Measurements from ENCODE around the gene PPP1R16B.
A peak's percentile ranks its signal among the peaks of the same experiment; 100 is the strongest.

Gene PPP1R16B

DNA sequence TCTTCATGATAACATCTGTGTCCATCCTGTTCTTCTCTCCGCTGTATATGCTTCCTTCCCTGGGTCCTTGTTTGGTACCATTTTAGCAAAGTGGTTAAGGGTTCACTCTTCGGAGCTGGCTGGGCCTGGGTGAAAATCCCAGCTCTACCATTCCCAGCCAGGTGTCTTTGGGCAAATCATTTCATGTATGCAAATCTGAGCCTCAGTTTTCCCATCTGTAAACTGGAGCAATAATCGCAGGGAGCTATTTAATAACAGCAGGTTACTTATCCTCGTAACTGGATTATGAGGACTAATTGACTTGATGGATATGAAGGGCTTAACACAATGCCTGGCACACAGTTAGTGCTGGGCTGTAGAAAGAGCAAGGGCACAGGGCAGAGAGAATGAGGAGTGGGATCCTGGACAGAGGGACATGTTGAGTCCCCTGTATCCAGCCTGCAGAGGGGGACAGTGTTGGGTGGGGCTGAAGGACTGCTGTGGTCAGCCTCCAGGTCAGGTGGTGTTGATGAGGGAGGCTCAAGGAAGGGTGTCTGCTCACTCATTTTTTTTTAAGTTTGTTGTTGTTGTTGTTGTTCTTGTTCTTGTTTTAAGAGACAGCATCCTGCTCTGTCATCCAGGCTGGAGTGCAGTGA lies 76.4 kb downstream of the PPP1R16B start:
- H3K4me3 ChIP-seq (ENCODE audit: low read depth, low read length) = no peak overlapping the region
- no peak for DNase-seq (ENCODE audit: low read depth)
- TF ChIP-seq CTCF (conservative IDR thresholded peaks at IDR 0.05; ENCODE audit: low read depth, low read length) = no peak

GRCh38 chr20:38882600-38882999 lies 77.1 kb downstream of the PPP1R16B start:
- no peak overlapping the region for H3K4me3 ChIP-seq (ENCODE audit: low read depth, low read length)
- TF ChIP-seq CTCF (conservative IDR thresholded peaks at IDR 0.05; ENCODE audit: low read depth, low read length) = no peak
- no peak for DNase-seq (ENCODE audit: low read depth)

DNA sequence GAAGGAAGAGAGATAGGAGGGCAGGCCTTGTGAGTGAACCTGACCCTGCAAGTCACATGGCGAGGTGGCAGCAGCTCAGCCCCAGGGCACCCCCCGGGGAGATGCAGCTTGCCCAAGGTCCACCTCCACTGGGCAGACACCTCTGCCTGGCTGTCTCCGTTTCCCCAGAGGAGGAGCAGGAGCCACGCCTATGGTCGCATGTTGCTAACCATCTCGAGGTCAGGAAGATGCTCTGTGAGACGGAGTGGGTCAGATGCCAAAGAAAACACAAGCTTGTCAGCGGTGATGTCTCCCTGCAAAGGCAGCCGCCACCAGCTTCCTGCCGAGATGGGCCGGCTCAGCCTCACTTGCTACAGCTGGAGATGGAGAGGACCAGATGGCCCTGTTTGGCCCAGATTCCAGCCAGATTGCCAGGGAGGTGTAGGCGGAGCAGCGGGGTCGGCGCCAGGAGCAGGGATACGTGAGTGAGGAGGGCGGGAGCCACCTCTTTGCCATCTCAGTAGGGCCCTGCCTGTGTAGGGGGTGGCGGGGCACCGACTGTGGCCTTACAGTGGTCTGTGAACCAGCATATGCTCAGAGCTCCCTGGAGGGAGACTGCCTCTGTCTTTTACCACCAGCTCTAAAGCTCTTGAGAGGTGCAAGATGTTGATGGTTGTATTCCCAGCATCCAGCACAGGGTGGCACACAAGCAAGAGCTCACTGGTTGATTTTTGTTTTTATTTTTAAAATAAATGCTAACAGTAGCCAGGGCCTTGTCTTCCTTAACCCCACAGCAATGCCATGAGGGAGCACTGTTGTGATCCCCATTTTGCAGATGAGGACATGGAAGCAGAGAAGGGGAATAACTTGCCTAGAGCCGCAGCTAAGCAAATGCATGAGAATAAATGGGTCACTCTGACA lies 77.8 kb downstream of the PPP1R16B start:
- no peak overlapping the region for H3K4me3 ChIP-seq (ENCODE audit: low read depth, low read length)
- peak; percentile 6 for TF ChIP-seq CTCF (conservative IDR thresholded peaks at IDR 0.05; ENCODE audit: low read depth, low read length)
- peak; percentile 38 for DNase-seq (ENCODE audit: low read depth)

DNA sequence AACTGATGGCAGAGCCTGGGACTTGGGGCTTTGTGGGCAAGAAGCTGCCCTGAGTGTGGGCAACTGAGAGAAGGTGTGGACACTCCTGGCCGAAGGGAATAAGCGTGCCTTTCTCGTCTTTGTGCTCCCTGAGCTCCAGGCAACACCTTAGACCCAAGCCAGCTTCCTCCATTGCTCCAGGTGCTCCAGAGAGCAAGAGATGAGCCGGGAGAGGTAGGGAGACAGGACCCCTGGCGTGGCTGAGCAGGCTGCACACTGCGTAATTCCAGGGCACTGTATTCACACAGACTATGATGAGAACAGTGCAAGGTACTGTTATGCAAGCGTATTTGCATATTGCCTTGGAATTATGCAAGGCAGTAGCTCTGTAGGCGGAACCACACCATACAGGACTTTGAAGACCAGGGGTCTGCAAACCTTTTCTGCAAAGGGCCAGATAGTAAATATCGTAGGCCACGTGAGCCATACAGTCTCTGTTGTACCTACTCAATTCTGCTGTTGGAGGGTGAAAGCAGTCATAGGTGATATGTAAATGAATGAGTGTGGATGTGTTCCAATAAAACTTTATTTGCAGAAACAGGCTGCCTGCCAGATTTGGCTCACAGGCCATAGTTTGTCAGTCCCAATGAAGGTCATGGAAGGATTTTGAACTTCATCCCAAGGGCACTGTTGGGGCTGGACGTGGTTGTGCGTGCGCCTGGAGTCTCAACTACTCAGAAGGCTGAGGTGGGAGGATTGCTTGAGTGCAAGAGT lies 78.7 kb downstream of the PPP1R16B start:
- no peak for DNase-seq (ENCODE audit: low read depth)
- TF ChIP-seq CTCF (conservative IDR thresholded peaks at IDR 0.05; ENCODE audit: low read depth, low read length) = no peak

DNA sequence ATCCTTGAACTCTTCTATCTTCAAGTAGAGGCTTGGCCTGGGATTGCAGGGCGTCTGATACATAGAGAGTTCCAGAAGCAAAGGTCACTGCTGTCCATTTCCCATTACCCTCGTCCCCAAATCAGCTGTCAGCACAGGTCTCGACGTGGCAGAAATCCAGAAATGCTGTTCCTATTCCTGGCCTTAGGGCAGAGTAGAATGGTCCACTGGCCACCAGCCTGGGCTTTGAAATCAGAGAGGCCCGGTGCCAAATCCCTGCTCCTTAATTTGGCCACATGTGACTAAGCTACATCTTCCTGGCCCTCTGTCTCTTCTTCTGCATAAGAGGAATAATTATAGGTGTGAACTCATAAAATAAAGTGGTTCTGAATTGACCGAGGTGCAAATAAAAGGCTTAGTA lies 79.9 kb downstream of the PPP1R16B start:
- DNase-seq (ENCODE audit: low read depth) = no peak
- TF ChIP-seq CTCF (conservative IDR thresholded peaks at IDR 0.05; ENCODE audit: low read depth, low read length) = no peak
- no peak overlapping the region for H3K4me3 ChIP-seq (ENCODE audit: low read depth, low read length)

More for the DNA sequence above, 78.7 kb downstream of the PPP1R16B start:
- H3K4me3 ChIP-seq (ENCODE audit: low read depth, low read length) = no peak overlapping the region

- TF ChIP-seq CTCF (conservative IDR thresholded peaks at IDR 0.05; ENCODE audit: low read depth, low read length) = no peak
Measured at GRCh38 chr20:38888059-38888831, 82.7 kb downstream of the PPP1R16B start.

More at GRCh38 chr20:38888059-38888831, 82.7 kb downstream of the PPP1R16B start:
- no peak for DNase-seq (ENCODE audit: low read depth)
- no peak overlapping the region for H3K4me3 ChIP-seq (ENCODE audit: low read depth, low read length)
